Mucosa of stomach (tissue), 1 donor: Measurements from ENCODE around the gene TTYH3.
"Not testable (repeated sequence)": the region's sequence is repeated elsewhere in the genome, so short reads cannot be mapped to it uniquely, and the experiment has no call there.

Experiments used
- H3K27me3 ChIP-seq: one replicate; pipeline ENCODE4 v1.7.0; 2013; ENCODE audit warnings: mild to moderate bottlenecking, low read length; ENCODE audit not compliant: control insufficient read depth, insufficient read depth
- H3K36me3 ChIP-seq: one replicate; pipeline ENCODE4 v1.7.0; 2013; ENCODE audit warnings: low read length; ENCODE audit not compliant: control insufficient read depth, insufficient read depth
- H3K4me1 ChIP-seq: one replicate; pipeline ENCODE4 v1.7.0; 2013; ENCODE audit warnings: mild to moderate bottlenecking, low read length; ENCODE audit not compliant: control insufficient read depth, insufficient read depth
- H3K4me3 ChIP-seq: one replicate; pipeline ENCODE4 v1.7.0; 2013; ENCODE audit warnings: low read length
- H3K9ac ChIP-seq: one replicate; pipeline ENCODE4 v1.7.0; 2013; ENCODE audit warnings: mild to moderate bottlenecking, low read length, moderate library complexity
- H3K9me3 ChIP-seq: one replicate; pipeline ENCODE4 v1.7.0; 2013; ENCODE audit warnings: mild to moderate bottlenecking, low read length, moderate library complexity; ENCODE audit not compliant: control insufficient read depth
- donor health status: Pancreatic carcinoma.

TTYH3 gene

GRCh38 chr7:2605608-2606538 is 25.9 kb upstream of the TTYH3 start:
- no peaks in the 10 kb centered on the region for H3K4me1 ChIP-seq

GRCh38 chr7:2606539-2606936 is 25.2 kb upstream of the TTYH3 start:
- Histone ChIP-seq H3K4me3 (no peak overlapping the region), H3K36me3 (no peaks in the 10 kb centered on the region), H3K4me1 (no peaks in the 10 kb centered on the region)

More at GRCh38 chr7:2605608-2606538, 25.9 kb upstream of the TTYH3 start:
- H3K27me3 ChIP-seq = no peaks in the 10 kb centered on the region
- H3K4me3 ChIP-seq = no peak overlapping the region
- H3K9me3 ChIP-seq = no peaks in the 10 kb centered on the region
- H3K36me3 ChIP-seq = peaks cover under 1% of the 10 kb centered on the region
- no peak overlapping the region for H3K9ac ChIP-seq

GRCh38 chr7:2607122-2607922 is 24.5 kb upstream of the TTYH3 start:
- Histone ChIP-seq H3K27me3 (no peaks in the 10 kb centered on the region), H3K4me3 (no peak overlapping the region), H3K36me3 (no peaks in the 10 kb centered on the region), H3K9ac (no peak overlapping the region), H3K4me1 (peaks cover under 1% of the 10 kb centered on the region), H3K9me3 (no peaks in the 10 kb centered on the region)

More at GRCh38 chr7:2606539-2606936, 25.2 kb upstream of the TTYH3 start:
- Histone ChIP-seq H3K9ac (no peak overlapping the region), H3K27me3 (no peaks in the 10 kb centered on the region), H3K9me3 (no peaks in the 10 kb centered on the region)

GRCh38 chr7:2607923-2608904 is 23.6 kb upstream of the TTYH3 start:
- Histone ChIP-seq H3K36me3 (no peaks in the 10 kb centered on the region), H3K27me3 (no peaks in the 10 kb centered on the region), H3K9ac (no peak overlapping the region), H3K4me3 (no peak overlapping the region), H3K9me3 (no peaks in the 10 kb centered on the region), H3K4me1 (peaks cover 8% of the 10 kb centered on the region)

GRCh38 chr7:2608921-2609411 is 22.8 kb upstream of the TTYH3 start:
- H3K9me3 ChIP-seq = no peaks in the 10 kb centered on the region
- no peaks in the 10 kb centered on the region for H3K27me3 ChIP-seq
- H3K4me3 ChIP-seq = no peak overlapping the region
- no peak overlapping the region for H3K9ac ChIP-seq
- peaks cover 8% of the 10 kb centered on the region for H3K4me1 ChIP-seq
- H3K36me3 ChIP-seq = no peaks in the 10 kb centered on the region

- H3K9ac ChIP-seq, H3K4me3 ChIP-seq, H3K4me1 ChIP-seq, H3K36me3 ChIP-seq, H3K9me3 ChIP-seq, H3K27me3 ChIP-seq: not testable (repeated sequence)
These were observed 22.1 kb upstream of the TTYH3 start for GRCh38 chr7:2609646-2610045.

DNA sequence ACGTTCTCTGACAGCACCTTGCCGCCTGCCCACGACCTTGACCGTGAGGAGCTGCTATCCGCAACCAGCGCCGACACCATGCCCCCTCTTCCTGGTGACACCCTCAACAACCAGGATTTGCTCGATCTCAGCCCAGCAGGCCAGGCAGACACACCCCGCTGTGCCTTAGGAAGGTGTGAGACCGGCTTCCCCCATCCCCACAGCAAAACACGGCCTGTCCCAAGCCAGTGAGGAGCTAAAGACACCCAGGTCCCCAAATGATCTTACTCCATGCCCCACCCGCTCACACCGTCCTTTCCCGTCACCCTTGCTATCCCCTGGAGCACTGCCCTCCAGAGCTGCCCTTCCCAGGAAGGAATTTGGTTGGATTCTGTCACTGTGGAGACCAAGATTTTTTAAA is 21.3 kb upstream of the TTYH3 start:
- peaks cover 8% of the 10 kb centered on the region for H3K4me1 ChIP-seq
- H3K27me3 ChIP-seq = no peaks in the 10 kb centered on the region
- no peak overlapping the region for H3K9ac ChIP-seq
- no peaks in the 10 kb centered on the region for H3K9me3 ChIP-seq
- H3K4me3 ChIP-seq = no peak overlapping the region
- no peaks in the 10 kb centered on the region for H3K36me3 ChIP-seq

GRCh38 chr7:2610898-2611297 is 20.9 kb upstream of the TTYH3 start:
- no peaks in the 10 kb centered on the region for H3K27me3 ChIP-seq
- no peaks in the 10 kb centered on the region for H3K9me3 ChIP-seq
- H3K9ac ChIP-seq = no peak overlapping the region
- peaks cover 8% of the 10 kb centered on the region for H3K4me1 ChIP-seq
- no peak overlapping the region for H3K4me3 ChIP-seq
- H3K36me3 ChIP-seq = no peaks in the 10 kb centered on the region

DNA sequence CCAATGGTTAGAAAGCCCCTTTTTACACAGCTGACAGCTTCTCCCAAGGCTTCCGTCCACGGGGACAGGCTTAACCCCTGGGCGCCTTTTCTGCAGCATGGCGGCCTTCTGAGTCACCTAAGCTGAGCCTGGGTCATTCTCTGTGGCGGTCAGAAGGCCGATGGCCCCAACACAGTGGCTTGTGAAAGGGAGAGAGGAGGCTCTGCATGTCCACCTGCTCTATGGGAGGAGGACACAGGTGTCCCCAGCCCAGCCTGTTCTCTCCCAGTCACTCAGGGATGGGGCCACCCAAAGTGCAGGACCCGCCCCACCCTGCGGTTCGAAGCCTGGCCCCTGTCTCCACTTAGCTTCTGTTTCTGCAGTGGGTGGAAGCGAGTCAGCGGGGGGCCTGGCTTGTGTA is 20.4 kb upstream of the TTYH3 start:
- Histone ChIP-seq H3K9ac (no peak overlapping the region), H3K4me3 (no peak overlapping the region), H3K9me3 (no peaks in the 10 kb centered on the region), H3K27me3 (peaks cover under 1% of the 10 kb centered on the region), H3K36me3 (no peaks in the 10 kb centered on the region), H3K4me1 (peaks cover 8% of the 10 kb centered on the region)

DNA sequence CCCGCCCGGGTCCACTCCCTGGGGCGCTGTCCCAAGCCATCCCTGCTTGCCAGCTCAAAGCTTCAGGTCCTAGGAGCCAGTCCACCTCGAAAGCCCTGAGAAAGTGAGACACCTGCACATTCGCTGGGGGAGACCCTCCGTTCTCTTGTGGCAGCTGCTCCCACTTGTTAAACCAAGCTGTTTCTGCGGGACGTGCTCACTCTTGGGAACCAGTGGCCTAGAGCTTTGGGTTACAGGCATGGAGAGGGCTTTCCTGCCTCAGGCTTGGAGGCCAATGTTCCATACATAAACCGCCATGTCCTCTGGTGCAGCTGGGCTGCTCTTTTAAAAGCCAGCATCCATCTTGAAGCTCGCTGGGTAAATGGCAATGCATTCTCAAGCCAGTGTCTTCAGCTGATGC is 19.9 kb upstream of the TTYH3 start:
- Histone ChIP-seq H3K9ac (no peak overlapping the region), H3K9me3 (no peaks in the 10 kb centered on the region), H3K4me1 (peaks cover 11% of the 10 kb centered on the region)

DNA sequence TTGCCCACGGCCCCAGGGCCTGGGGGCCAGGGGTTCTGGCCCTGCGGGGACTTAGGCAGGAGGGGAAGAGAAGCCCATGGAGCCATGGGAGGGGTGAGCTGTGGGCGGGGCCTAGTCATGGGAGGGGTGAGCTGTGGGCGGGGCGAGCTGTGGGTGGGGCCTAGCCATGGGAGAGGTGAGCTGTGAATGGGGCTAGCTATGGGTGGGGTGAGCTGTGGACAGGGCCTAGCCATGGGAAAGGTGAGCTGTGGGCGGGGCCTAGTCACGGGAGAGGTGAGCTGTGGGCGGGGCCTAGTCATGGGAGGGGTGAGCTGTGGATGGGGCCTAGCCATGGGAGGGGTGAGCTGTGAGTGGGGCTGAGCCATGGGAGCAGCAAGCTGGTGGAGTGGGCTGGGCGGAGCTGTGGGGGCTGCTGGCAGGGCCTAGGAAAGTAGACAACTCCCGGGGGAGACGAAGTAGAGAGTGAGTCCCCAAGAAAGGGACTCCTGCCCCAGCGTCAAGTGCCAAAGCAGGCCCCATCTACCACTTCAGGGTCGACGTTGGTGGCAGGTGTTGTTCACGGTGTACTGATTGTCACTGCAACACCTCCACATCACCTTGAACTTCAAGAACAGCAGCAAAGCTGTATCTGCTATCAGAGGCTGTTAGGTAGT is 19.2 kb upstream of the TTYH3 start:
- Histone ChIP-seq H3K9ac (no peak overlapping the region), H3K27me3 (peaks cover 13% of the 10 kb centered on the region), H3K9me3 (no peaks in the 10 kb centered on the region), H3K4me1 (peaks cover 18% of the 10 kb centered on the region), H3K36me3 (no peaks in the 10 kb centered on the region), H3K4me3 (no peak overlapping the region)

More for the DNA sequence above, 19.9 kb upstream of the TTYH3 start:
- H3K4me3 ChIP-seq = no peak overlapping the region
- no peaks in the 10 kb centered on the region for H3K36me3 ChIP-seq
- peaks cover 6% of the 10 kb centered on the region for H3K27me3 ChIP-seq
